ENCODE data around the gene DDR2.
"Not testable (repeated sequence)": the region's sequence is repeated elsewhere in the genome, so short reads cannot be mapped to it uniquely, and the experiment has no call there.

The DDR2 gene

DNA sequence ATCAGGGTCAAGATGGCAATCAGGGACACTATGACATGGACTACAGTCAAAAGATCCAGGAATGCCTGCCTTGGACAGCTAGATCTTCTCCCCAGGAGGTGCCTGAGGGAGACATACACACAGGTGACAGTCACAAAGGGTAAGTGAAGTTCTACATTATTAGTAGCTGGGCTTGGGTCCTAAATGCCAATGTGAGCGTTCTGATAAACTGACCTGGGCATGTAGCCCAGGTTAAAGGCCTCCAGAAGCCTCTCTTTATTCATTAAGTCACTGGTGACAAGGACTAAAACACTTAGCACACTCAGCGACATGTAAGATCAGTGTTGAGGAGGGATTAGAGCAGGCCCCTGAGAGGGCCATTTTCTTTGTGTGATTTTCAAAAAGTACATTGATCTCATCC is 109.3 kb downstream of the DDR2 start:
- TF ChIP-seq, protein P1, sequence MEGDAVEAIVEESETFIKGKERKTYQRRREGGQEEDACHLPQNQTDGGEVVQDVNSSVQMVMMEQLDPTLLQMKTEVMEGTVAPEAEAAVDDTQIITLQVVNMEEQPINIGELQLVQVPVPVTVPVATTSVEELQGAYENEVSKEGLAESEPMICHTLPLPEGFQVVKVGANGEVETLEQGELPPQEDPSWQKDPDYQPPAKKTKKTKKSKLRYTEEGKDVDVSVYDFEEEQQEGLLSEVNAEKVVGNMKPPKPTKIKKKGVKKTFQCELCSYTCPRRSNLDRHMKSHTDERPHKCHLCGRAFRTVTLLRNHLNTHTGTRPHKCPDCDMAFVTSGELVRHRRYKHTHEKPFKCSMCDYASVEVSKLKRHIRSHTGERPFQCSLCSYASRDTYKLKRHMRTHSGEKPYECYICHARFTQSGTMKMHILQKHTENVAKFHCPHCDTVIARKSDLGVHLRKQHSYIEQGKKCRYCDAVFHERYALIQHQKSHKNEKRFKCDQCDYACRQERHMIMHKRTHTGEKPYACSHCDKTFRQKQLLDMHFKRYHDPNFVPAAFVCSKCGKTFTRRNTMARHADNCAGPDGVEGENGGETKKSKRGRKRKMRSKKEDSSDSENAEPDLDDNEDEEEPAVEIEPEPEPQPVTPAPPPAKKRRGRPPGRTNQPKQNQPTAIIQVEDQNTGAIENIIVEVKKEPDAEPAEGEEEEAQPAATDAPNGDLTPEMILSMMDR (conservative IDR thresholded peaks at IDR 0.05; ENCODE audit: control insufficient read depth, insufficient read depth, low read depth, low read length): no peak
- DNase-seq (ENCODE audit: low read depth): no peak
- no peak overlapping the region for H3K4me3 ChIP-seq (ENCODE audit: control insufficient read depth, low read depth, low read length)

- H3K4me3 ChIP-seq (ENCODE audit: control insufficient read depth, low read depth, low read length); DNase-seq (ENCODE audit: low read depth): not testable (repeated sequence)
These were observed 114.1 kb downstream of the DDR2 start for GRCh38 chr1:162746264-162746942.

DNA sequence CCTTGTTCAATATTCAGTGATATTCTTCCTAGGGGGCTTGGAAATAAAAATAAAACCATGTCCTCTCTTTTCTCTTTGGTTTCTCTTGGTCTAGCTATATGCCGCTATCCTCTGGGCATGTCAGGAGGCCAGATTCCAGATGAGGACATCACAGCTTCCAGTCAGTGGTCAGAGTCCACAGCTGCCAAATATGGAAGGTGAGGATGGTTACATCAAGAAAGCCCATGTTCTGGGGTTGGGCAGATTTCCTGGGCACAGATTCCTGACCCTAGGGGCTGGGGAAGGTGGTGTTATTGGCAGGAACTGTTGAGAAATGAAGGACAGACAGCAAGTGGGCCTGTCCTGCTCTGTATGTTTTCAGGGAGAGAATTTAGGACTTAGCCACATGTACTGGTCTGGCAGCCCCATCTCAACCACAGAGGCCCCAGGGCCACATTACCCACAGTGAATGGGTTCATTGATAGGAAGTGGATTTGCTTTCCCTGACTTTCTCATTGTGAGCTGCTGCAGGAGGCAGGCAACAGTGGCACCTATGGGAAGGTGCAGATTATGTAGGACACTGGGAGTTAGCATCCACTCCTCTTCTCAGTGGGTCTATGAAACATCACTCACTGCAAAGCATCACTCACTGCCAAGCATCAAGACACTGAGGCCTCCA is 120.9 kb downstream of the DDR2 start:
- TF ChIP-seq, protein P1 (conservative IDR thresholded peaks at IDR 0.05; ENCODE audit: control insufficient read depth, insufficient read depth, low read depth, low read length): no peak
- no peak overlapping the region for H3K4me3 ChIP-seq (ENCODE audit: control insufficient read depth, low read depth, low read length)
- DNase-seq (ENCODE audit: low read depth): no peak

- H3K4me3 ChIP-seq (ENCODE audit: control insufficient read depth, low read depth, low read length): no peak overlapping the region
- DNase-seq (ENCODE audit: low read depth): peak; percentile 52
- TF ChIP-seq, protein P1 (conservative IDR thresholded peaks at IDR 0.05; ENCODE audit: control insufficient read depth, insufficient read depth, low read depth, low read length): no peak
These were observed 121.8 kb downstream of the DDR2 start for GRCh38 chr1:162753998-162754585.

GRCh38 chr1:162755306-162755705 is 123.0 kb downstream of the DDR2 start:
- DNase-seq (ENCODE audit: low read depth): peak; percentile 67
- TF ChIP-seq, protein P1 (conservative IDR thresholded peaks at IDR 0.05; ENCODE audit: control insufficient read depth, insufficient read depth, low read depth, low read length): no peak

GRCh38 chr1:162756523-162756922 is 124.3 kb downstream of the DDR2 start:
- no peak overlapping the region for H3K4me3 ChIP-seq (ENCODE audit: control insufficient read depth, low read depth, low read length)

More at GRCh38 chr1:162755306-162755705, 123.0 kb downstream of the DDR2 start:
- no peak overlapping the region for H3K4me3 ChIP-seq (ENCODE audit: control insufficient read depth, low read depth, low read length)

More at GRCh38 chr1:162756523-162756922, 124.3 kb downstream of the DDR2 start:
- TF ChIP-seq, protein P1 (conservative IDR thresholded peaks at IDR 0.05; ENCODE audit: control insufficient read depth, insufficient read depth, low read depth, low read length): peak; percentile 20
- DNase-seq (ENCODE audit: low read depth): peak; percentile 77
